Posterior vena cava (tissue), 2 donors: Measurements from ENCODE around the gene RSPRY1. TPM values are rescaled to one million over a fixed set of nuclear protein-coding genes. Genes with fewer than 3 reads are reported as not detected.
A peak's percentile ranks its signal among the peaks of the same experiment; 100 is the strongest.

Experiments
- DNase-seq: peaks from one replicate; pipeline ENCODE4 v3.0.0-alpha.2; 2020; ENCODE audit warnings: low spot score
- intact Hi-C, 2 donors: fragments of 100-400 bp; cut with DNase I; formaldehyde crosslinking; loops; one replicate each; pipeline versions ENCODE4 v1.14.1 to v1.14.2; 2022 to 2023
- total RNA-seq, 2 donors: library from RNA; stranded (reverse); fragmentation: NEBNext Ultra II Directional; extraction: Animal tissue kit (Norgen Biotek cat#: 25700); gene quantifications; one replicate each; pipeline ENCODE4 v1.2.1, GENCODE V29; 2021
- donor health status: DM: yes; HTN: yes; CAD: no.
- donor health status: DM: yes; HTN: yes; CAD: no.

Gene RSPRY1
- total RNA-seq, 2 donors from 2014 or later: 26.8 to 27.6 TPM

- no peak for DNase-seq
- intact Hi-C loops: no loop called here
Measured at GRCh38 chr16:57238682-57239081, 52.6 kb downstream of the RSPRY1 start.

GRCh38 chr16:57239107-57239506, 53.0 kb downstream of the RSPRY1 start:
- DNase-seq: no peak
- intact Hi-C loops: no loop called here

- no peak for DNase-seq
- intact Hi-C loops: no loop called here
Measured at GRCh38 chr16:57240851-57241250, 54.7 kb downstream of the RSPRY1 start.

GRCh38 chr16:57242650-57243049, 56.5 kb downstream of the RSPRY1 start:
- intact Hi-C loops: no loop called here
- DNase-seq: no peak

GRCh38 chr16:57244463-57244766, 58.3 kb downstream of the RSPRY1 start:
- intact Hi-C loops: no loop called here
- no peak for DNase-seq

GRCh38 chr16:57244767-57245471, 58.8 kb downstream of the RSPRY1 start, which contains the start of gene ARL2BP:
Gene ARL2BP, plus strand, starts transcription at chr16:57245259. Its CDS starts 109 bp downstream, at chr16:57245368.
- intact Hi-C loops: no loop called here
- DNase-seq: peak; percentile 100

GRCh38 chr16:57245472-57246113, 59.5 kb downstream of the RSPRY1 start:
- intact Hi-C loops: no loop called here
- no peak for DNase-seq

GRCh38 chr16:57251352-57251751, 65.2 kb downstream of the RSPRY1 start:
- DNase-seq: no peak
- intact Hi-C loops: no loop called here

- intact Hi-C loops: no loop called here
- DNase-seq: no peak
Measured at GRCh38 chr16:57252148-57252721, 66.1 kb downstream of the RSPRY1 start.

- intact Hi-C loops: no loop called here
- DNase-seq: no peak
Measured at GRCh38 chr16:57253466-57253865, 67.3 kb downstream of the RSPRY1 start.

GRCh38 chr16:57255686-57256415, 69.7 kb downstream of the RSPRY1 start:
- DNase-seq: no peak
- intact Hi-C loops: no loop called here

- intact Hi-C loops: no loop called here
- DNase-seq: no peak
Measured at GRCh38 chr16:57256601-57257395, 70.7 kb downstream of the RSPRY1 start.

GRCh38 chr16:57257455-57258070, 71.4 kb downstream of the RSPRY1 start:
- no peak for DNase-seq
- intact Hi-C loops: no loop called here

- intact Hi-C loops: no loop called here
Measured at GRCh38 chr16:57258226-57258909, 72.2 kb downstream of the RSPRY1 start.

GRCh38 chr16:57258910-57259475, 72.9 kb downstream of the RSPRY1 start:
- no peak for DNase-seq
- intact Hi-C loops: no loop called here

More at GRCh38 chr16:57258226-57258909, 72.2 kb downstream of the RSPRY1 start:
- no peak for DNase-seq

GRCh38 chr16:57260294-57260929, 74.3 kb downstream of the RSPRY1 start:
- DNase-seq: peak; percentile 68
- intact Hi-C loops: no loop called here

- intact Hi-C loops: no loop called here
- DNase-seq: peak; percentile 44
Measured at GRCh38 chr16:57261806-57262205, 75.7 kb downstream of the RSPRY1 start.
